GM12874 (cell line): Measurements from ENCODE around the gene GK2.

Source experiments
- TF ChIP-seq, protein P1 (sequence below): IDR thresholded peaks from 2 replicates; pipeline ENCODE4 v1.5.1; 2011; ENCODE audit warnings: low read depth, mild to moderate bottlenecking, control low read depth, low read length, moderate library complexity; ENCODE audit not compliant: insufficient read depth

The GK2 gene

DNA sequence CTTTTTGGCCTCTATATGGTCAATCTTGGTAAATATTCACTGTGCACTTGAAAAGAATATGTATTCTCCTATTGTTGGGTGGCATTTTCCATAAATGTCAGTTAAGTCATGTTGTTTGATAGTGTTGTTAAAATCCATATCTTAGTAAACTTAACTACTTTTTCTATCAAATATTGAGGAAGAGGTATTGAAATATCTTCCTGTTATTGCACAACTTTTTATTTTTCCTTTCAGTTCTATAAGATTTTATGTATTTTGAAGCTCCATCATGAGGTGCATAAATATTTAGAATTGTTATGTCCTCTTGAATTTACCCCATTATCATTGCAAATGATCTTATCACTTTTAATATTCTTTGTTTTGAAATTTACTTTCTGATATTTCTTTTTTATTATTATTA, 3.4 kb downstream of the GK2 start:
- TF ChIP-seq, protein P1, sequence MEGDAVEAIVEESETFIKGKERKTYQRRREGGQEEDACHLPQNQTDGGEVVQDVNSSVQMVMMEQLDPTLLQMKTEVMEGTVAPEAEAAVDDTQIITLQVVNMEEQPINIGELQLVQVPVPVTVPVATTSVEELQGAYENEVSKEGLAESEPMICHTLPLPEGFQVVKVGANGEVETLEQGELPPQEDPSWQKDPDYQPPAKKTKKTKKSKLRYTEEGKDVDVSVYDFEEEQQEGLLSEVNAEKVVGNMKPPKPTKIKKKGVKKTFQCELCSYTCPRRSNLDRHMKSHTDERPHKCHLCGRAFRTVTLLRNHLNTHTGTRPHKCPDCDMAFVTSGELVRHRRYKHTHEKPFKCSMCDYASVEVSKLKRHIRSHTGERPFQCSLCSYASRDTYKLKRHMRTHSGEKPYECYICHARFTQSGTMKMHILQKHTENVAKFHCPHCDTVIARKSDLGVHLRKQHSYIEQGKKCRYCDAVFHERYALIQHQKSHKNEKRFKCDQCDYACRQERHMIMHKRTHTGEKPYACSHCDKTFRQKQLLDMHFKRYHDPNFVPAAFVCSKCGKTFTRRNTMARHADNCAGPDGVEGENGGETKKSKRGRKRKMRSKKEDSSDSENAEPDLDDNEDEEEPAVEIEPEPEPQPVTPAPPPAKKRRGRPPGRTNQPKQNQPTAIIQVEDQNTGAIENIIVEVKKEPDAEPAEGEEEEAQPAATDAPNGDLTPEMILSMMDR: no peak

GRCh38 chr4:79403356-79403755, 4.7 kb downstream of the GK2 start:
- TF ChIP-seq, protein P1: no peak

DNA sequence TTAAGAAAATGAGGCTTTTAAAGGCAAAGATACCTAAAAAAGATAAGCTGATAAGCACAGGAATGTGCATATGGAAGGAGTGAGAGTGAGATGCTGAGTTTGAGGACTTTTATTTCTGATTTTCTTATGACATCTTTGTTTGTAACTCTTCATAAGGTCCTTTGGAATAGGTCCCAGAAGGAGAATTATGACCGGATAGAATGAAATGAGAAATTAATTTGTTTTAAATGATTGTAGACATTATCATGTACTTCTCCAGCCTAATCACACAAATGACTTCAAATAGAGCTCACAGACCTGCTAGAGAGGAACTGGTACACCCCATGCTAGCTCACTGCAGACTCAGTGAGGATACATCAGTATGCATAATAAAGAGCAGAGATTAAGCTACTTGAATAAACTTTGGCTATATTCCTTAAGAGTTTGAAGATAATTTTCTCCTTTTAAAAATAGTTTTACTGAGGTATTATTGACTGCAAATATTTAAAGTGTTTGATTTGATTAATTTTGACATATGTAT, 5.6 kb downstream of the GK2 start:
- TF ChIP-seq, protein P1: no peak

GRCh38 chr4:79399076-79399475, 9.0 kb downstream of the GK2 start:
- TF ChIP-seq, protein P1: no peak

GRCh38 chr4:79397951-79398350, 10.1 kb downstream of the GK2 start:
- TF ChIP-seq, protein P1: no peak

- TF ChIP-seq, protein P1: no peak
Observed at GRCh38 chr4:79396794-79397193, 11.2 kb downstream of the GK2 start.

- TF ChIP-seq, protein P1: no peak
Observed at GRCh38 chr4:79395841-79396240, 12.2 kb downstream of the GK2 start.
